Ishikawa (cell line): ENCODE results near the gene CLMN.

Experiments
- CEBPB ChIP-seq: IDR thresholded peaks from 2 replicates; pipeline ENCODE4 v1.6.1; 2012
- CREB1 ChIP-seq: IDR thresholded peaks from 2 replicates; pipeline ENCODE4 v1.6.1; 2012; ENCODE audit warnings: low read depth
- EGR1 ChIP-seq: IDR thresholded peaks from 2 replicates; pipeline ENCODE4 v1.6.1; 2012
- EP300 ChIP-seq: IDR thresholded peaks from 2 replicates; pipeline ENCODE4 v1.6.1; 2012; ENCODE audit warnings: borderline replicate concordance
- FOXM1 ChIP-seq: IDR thresholded peaks from 2 replicates; pipeline ENCODE4 v1.6.1; 2012; ENCODE audit warnings: low read depth, borderline replicate concordance
- MAX ChIP-seq: IDR thresholded peaks from 2 replicates; pipeline ENCODE4 v1.6.1; 2012
- NFIC ChIP-seq: IDR thresholded peaks from 2 replicates; pipeline ENCODE4 v1.6.1; 2012
- RAD21 ChIP-seq: IDR thresholded peaks from 2 replicates; pipeline ENCODE4 v1.6.1; 2012; ENCODE audit warnings: low read depth
- REST ChIP-seq: IDR thresholded peaks from 2 replicates; pipeline ENCODE4 v1.6.1; 2012; ENCODE audit warnings: low read depth, mild to moderate bottlenecking
- TAF1 ChIP-seq: IDR thresholded peaks from 2 replicates; pipeline ENCODE4 v1.6.1; 2012; ENCODE audit warnings: low read depth, mild to moderate bottlenecking
- TCF12 ChIP-seq: IDR thresholded peaks from 2 replicates; pipeline ENCODE4 v1.6.1; 2012; ENCODE audit warnings: low read depth
- TEAD4 ChIP-seq: IDR thresholded peaks from 2 replicates; pipeline ENCODE4 v1.6.1; 2012
- USF1 ChIP-seq: IDR thresholded peaks from 2 replicates; pipeline ENCODE4 v1.6.1; 2012
- YY1 ChIP-seq: IDR thresholded peaks from 2 replicates; pipeline ENCODE4 v1.6.1; 2012; ENCODE audit warnings: low read depth
- ZBTB7A ChIP-seq: IDR thresholded peaks from 2 replicates; pipeline ENCODE4 v1.6.1; 2012; ENCODE audit warnings: low read depth

CLMN gene

GRCh38 chr14:95235767-95236166 is 83.9 kb downstream of the CLMN start:
- TF ChIP-seq YY1 (no peak), TEAD4 (no peak), USF1 (no peak), CEBPB (no peak), REST (no peak), FOXM1 (no peak), TAF1 (no peak), ZBTB7A (no peak), EGR1 (no peak), MAX (no peak), NFIC (no peak), CREB1 (no peak), TCF12 (no peak), RAD21 (no peak), EP300 (no peak)

GRCh38 chr14:95235351-95235750 is 84.4 kb downstream of the CLMN start:
- TF ChIP-seq ZBTB7A (no peak), RAD21 (no peak), EGR1 (no peak), TCF12 (no peak), FOXM1 (no peak), USF1 (no peak), TAF1 (no peak), YY1 (no peak), MAX (no peak), CREB1 (no peak), NFIC (no peak), CEBPB (no peak)

GRCh38 chr14:95234426-95234825 is 85.3 kb downstream of the CLMN start:
- TF ChIP-seq YY1 (no peak), EP300 (no peak), REST (no peak), CREB1 (no peak), USF1 (no peak), TCF12 (no peak), ZBTB7A (no peak), EGR1 (no peak), FOXM1 (no peak), MAX (no peak), NFIC (no peak), TEAD4 (no peak), TAF1 (no peak), CEBPB (no peak), RAD21 (no peak)

GRCh38 chr14:95233702-95234241 is 85.9 kb downstream of the CLMN start:
- TF ChIP-seq USF1 (no peak), MAX (no peak), REST (no peak), FOXM1 (no peak)
